ENCODE results near the gene LDB3.

- TF ChIP-seq, protein P1, sequence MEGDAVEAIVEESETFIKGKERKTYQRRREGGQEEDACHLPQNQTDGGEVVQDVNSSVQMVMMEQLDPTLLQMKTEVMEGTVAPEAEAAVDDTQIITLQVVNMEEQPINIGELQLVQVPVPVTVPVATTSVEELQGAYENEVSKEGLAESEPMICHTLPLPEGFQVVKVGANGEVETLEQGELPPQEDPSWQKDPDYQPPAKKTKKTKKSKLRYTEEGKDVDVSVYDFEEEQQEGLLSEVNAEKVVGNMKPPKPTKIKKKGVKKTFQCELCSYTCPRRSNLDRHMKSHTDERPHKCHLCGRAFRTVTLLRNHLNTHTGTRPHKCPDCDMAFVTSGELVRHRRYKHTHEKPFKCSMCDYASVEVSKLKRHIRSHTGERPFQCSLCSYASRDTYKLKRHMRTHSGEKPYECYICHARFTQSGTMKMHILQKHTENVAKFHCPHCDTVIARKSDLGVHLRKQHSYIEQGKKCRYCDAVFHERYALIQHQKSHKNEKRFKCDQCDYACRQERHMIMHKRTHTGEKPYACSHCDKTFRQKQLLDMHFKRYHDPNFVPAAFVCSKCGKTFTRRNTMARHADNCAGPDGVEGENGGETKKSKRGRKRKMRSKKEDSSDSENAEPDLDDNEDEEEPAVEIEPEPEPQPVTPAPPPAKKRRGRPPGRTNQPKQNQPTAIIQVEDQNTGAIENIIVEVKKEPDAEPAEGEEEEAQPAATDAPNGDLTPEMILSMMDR (IDR thresholded peaks at IDR 0.05), result no peak
- TF ChIP-seq POLR2AphosphoS5 (IDR thresholded peaks at IDR 0.05; ENCODE audit: insufficient read depth in 1 of 2, low read depth in 1 of 2) (no peak), POLR2A (IDR thresholded peaks at IDR 0.05) (no peak)
Observed at GRCh38 chr10:86664341-86665217, 3.7 kb upstream of the LDB3 start.
